Pulmonary artery endothelial cell (primary cell): ENCODE results near the gene DAZAP1. TPM values are rescaled to one million over a fixed set of nuclear protein-coding genes. Genes with fewer than 3 reads are reported as not detected.
"Not testable (repeated sequence)": the region's sequence is repeated elsewhere in the genome, so short reads cannot be mapped to it uniquely, and the experiment has no call there.

ENCODE experiments used
- DNase-seq: peaks from one replicate; pipeline ENCODE4 v3.0.0-alpha.2; 2011; ENCODE audit warnings: low read depth, low spot score
- total RNA-seq: library from RNA; depleted of rRNA; stranded (reverse); fragments of >200 nt; gene quantifications from 2 replicates; pipeline ENCODE4 v1.2.3, GENCODE V29; 2014

Gene DAZAP1
- total RNA-seq, 1 donor from 2014 or later = 94.8 TPM

- DNase-seq = no peak
Measured at GRCh38 chr19:1471010-1471514, 63.7 kb downstream of the DAZAP1 start.

GRCh38 chr19:1471515-1472160 is 64.3 kb downstream of the DAZAP1 start:
- no peak for DNase-seq

GRCh38 chr19:1472231-1473084 is 65.1 kb downstream of the DAZAP1 start:
- no peak for DNase-seq

GRCh38 chr19:1473085-1473851 is 65.9 kb downstream of the DAZAP1 start:
- DNase-seq = no peak

GRCh38 chr19:1474011-1474764 is 66.8 kb downstream of the DAZAP1 start:
- DNase-seq = no peak

- DNase-seq = no peak
Measured at GRCh38 chr19:1474765-1475351, 67.5 kb downstream of the DAZAP1 start.

GRCh38 chr19:1475751-1476437 is 68.5 kb downstream of the DAZAP1 start:
- DNase-seq = no peak

GRCh38 chr19:1477056-1477455 is 69.7 kb downstream of the DAZAP1 start:
- not testable (repeated sequence) for DNase-seq

GRCh38 chr19:1478934-1479707 is 71.7 kb downstream of the DAZAP1 start, which contains the start of gene C19orf25:
C19orf25 (minus strand) TSS chr19:1479215; CDS start chr19:1478903, 312 bp downstream.
- peak; percentile 79 for DNase-seq

- no peak for DNase-seq
Measured at GRCh38 chr19:1481224-1481892, 74.0 kb downstream of the DAZAP1 start.

- no peak for DNase-seq
Measured at GRCh38 chr19:1481893-1482360, 74.5 kb downstream of the DAZAP1 start.

- no peak for DNase-seq
Measured at GRCh38 chr19:1482361-1483130, 75.2 kb downstream of the DAZAP1 start.

GRCh38 chr19:1483131-1483978 is 76.0 kb downstream of the DAZAP1 start:
- DNase-seq = no peak

- no peak for DNase-seq
Measured at GRCh38 chr19:1483979-1484428, 76.6 kb downstream of the DAZAP1 start.
